H1 (cell line): ENCODE measurements around the gene AFAP1L1. TPM values are rescaled to one million over a fixed set of nuclear protein-coding genes. Genes with fewer than 3 reads are reported as not detected.

Source experiments
- CTCF ChIA-PET: fragments of 300-600 bp; sonication (Branson Sonifier 250); formaldehyde crosslinking; loops from one replicate; lab custom pipeline; 2021; ENCODE audit not compliant: partially characterized antibody; lab: Charles Lee
- POLR2A ChIA-PET: fragments of 300-600 bp; sonication (Branson Sonifier 250); formaldehyde crosslinking; loops from one replicate; lab custom pipeline; 2021; ENCODE audit warnings: inconsistent platforms; ENCODE audit not compliant: partially characterized antibody; lab: Charles Lee
- DNase-seq, 2 experiments: peaks; one replicate each; pipeline versions ENCODE4 v3.0.0 to v3.0.0-alpha.2; 2010 to 2022; ENCODE audit warnings: low spot score in 2 of 2, low read depth in 1 of 2, mixed read lengths in 1 of 2
- FAIRE-seq: peaks from 2 replicates; lab custom pipeline; 2011; peaks lifted over from hg19 to GRCh38; lab: Jason Lieb, UNC
- H2AFZ ChIP-seq: 2 replicates; pipeline ENCODE4 v1.8.1; 2012; ENCODE audit warnings: low read length, inconsistent platforms
- H2AK5ac ChIP-seq: 2 replicates; pipeline ENCODE4 v1.6.1; 2013; ENCODE audit warnings: low read depth, low read length
- H2BK120ac ChIP-seq: replicated peaks from 2 replicates; pipeline ENCODE3; 2013; ENCODE audit warnings: low read depth, low read length, inconsistent platforms
- H2BK12ac ChIP-seq: 2 replicates; pipeline ENCODE4 v1.6.1; 2013; ENCODE audit warnings: low read depth, low read length
- H2BK15ac ChIP-seq: 2 replicates; pipeline ENCODE4 v1.6.1; 2013; ENCODE audit warnings: low read length
- H2BK20ac ChIP-seq: 2 replicates; pipeline ENCODE4 v1.6.1; 2013; ENCODE audit warnings: low read length
- H2BK5ac ChIP-seq: 2 replicates; pipeline ENCODE4 v1.6.1; 2013; ENCODE audit warnings: low read depth, low read length
- H3K14ac ChIP-seq: 2 replicates; pipeline ENCODE4 v1.6.1; 2013; ENCODE audit warnings: inconsistent platforms; ENCODE audit not compliant: insufficient read length
- H3K18ac ChIP-seq: 2 replicates; pipeline ENCODE4 v1.6.1; 2013; ENCODE audit warnings: low read length; ENCODE audit errors: extremely low read depth
- H3K23ac ChIP-seq: 2 replicates; pipeline ENCODE4 v1.6.1; 2013; ENCODE audit warnings: inconsistent platforms; ENCODE audit not compliant: insufficient read length
- H3K23me2 ChIP-seq: 2 replicates; pipeline ENCODE4 v1.6.1; 2013; ENCODE audit warnings: low read depth, low read length
- H3K27ac ChIP-seq: 2 replicates; pipeline ENCODE4 v1.6.1; 2011; ENCODE audit warnings: low read depth, low read length, inconsistent platforms
- H3K27me3 ChIP-seq, 4 experiments: replicated peaks in 1 of 4; 1 replicate in 1 of 4; 2 replicates in 3 of 4; pipeline versions ENCODE4 v1.6.1 to v1.8.1; 2011 to 2013; ENCODE audit warnings: low read length in 3 of 4, mild to moderate bottlenecking in 3 of 4, inconsistent platforms in 2 of 4, mixed read lengths in 2 of 4, moderate library complexity in 1 of 4; ENCODE audit not compliant: control insufficient read depth in 3 of 4, insufficient read depth in 3 of 4; ENCODE audit errors: extremely low read depth in 1 of 4
- H3K36me3 ChIP-seq, 4 experiments: 2 replicates each; pipeline versions ENCODE4 v1.6.1 to v1.8.1; 2011 to 2013; ENCODE audit warnings: mild to moderate bottlenecking in 4 of 4, low read length in 3 of 4, moderate library complexity in 2 of 4, control low read depth in 1 of 4, inconsistent platforms in 1 of 4; ENCODE audit not compliant: insufficient read depth in 4 of 4, control insufficient read depth in 2 of 4
- H3K4ac ChIP-seq: replicated peaks from 2 replicates; pipeline ENCODE3; 2013; ENCODE audit warnings: low read length, low read depth, mixed read lengths, inconsistent platforms; ENCODE audit not compliant: insufficient read length
- H3K4me1 ChIP-seq, 4 experiments: replicated peaks in 1 of 4; 1 replicate in 1 of 4; 2 replicates in 3 of 4; pipeline versions ENCODE4 v1.6.1 to v1.8.1; 2011 to 2013; ENCODE audit warnings: low read length in 3 of 4, inconsistent platforms in 2 of 4, mixed read lengths in 1 of 4; ENCODE audit not compliant: insufficient read depth in 4 of 4, control insufficient read depth in 3 of 4
- H3K4me2 ChIP-seq, 2 experiments: 2 replicates each; pipeline versions ENCODE4 v1.6.1 to v1.8.1; 2011 to 2013; ENCODE audit warnings: low read depth in 2 of 2, low read length in 2 of 2, control low read depth in 1 of 2, inconsistent platforms in 1 of 2, mild to moderate bottlenecking in 1 of 2; ENCODE audit not compliant: insufficient read depth in 1 of 2
- H3K4me3 ChIP-seq, 4 experiments: fragments of 200-600, 300-600 bp in 1 of 4; sonication (generic), shearing (Covaris generic), sonication (Bioruptor Twin) in 1 of 4; 2 replicates each; pipeline versions ENCODE4 v1.5.1 to v1.8.1; 2011 to 2016; ENCODE audit warnings: low read length in 4 of 4, low read depth in 3 of 4, control low read depth in 2 of 4, inconsistent platforms in 2 of 4, mild to moderate bottlenecking in 2 of 4, mixed read lengths in 1 of 4, moderate library complexity in 1 of 4; ENCODE audit not compliant: insufficient read depth in 2 of 4; ENCODE audit errors: extremely low read depth in 1 of 4
- H3K56ac ChIP-seq: replicated peaks from 2 replicates; pipeline ENCODE3; 2013; ENCODE audit warnings: low read depth, mild to moderate bottlenecking, mixed read lengths, low read length, inconsistent platforms; ENCODE audit not compliant: insufficient read length
- H3K79me1 ChIP-seq: 2 replicates; pipeline ENCODE4 v1.6.1; 2013; ENCODE audit warnings: low read depth, low read length, control low read depth
- H3K79me2 ChIP-seq, 2 experiments: 2 replicates each; pipeline versions ENCODE4 v1.6.1 to v1.8.1; 2012 to 2013; ENCODE audit warnings: low read length in 2 of 2, mild to moderate bottlenecking in 2 of 2, inconsistent platforms in 1 of 2; ENCODE audit not compliant: insufficient read depth in 2 of 2, control insufficient read depth in 1 of 2
- H3K9ac ChIP-seq, 4 experiments: replicated peaks in 1 of 4; 1 replicate in 1 of 4; 2 replicates in 3 of 4; pipeline versions ENCODE4 v1.6.1 to v1.8.1; 2011 to 2013; ENCODE audit warnings: low read depth in 3 of 4, low read length in 3 of 4, control low read depth in 2 of 4, mild to moderate bottlenecking in 2 of 4, moderate library complexity in 2 of 4, inconsistent platforms in 1 of 4; ENCODE audit errors: extremely low read depth in 1 of 4
- H3K9me3 ChIP-seq, 2 experiments: 2 replicates each; pipeline versions ENCODE4 v1.6.1 to v1.8.1; 2012 to 2013; ENCODE audit warnings: mild to moderate bottlenecking in 2 of 2, moderate library complexity in 2 of 2, control low read depth in 1 of 2, inconsistent platforms in 1 of 2, low read depth in 1 of 2, low read length in 1 of 2, mixed read lengths in 1 of 2; ENCODE audit not compliant: insufficient read depth in 2 of 2
- H4K20me1 ChIP-seq, 2 experiments: replicated peaks in 1 of 2; 2 replicates each; pipeline versions ENCODE3 to v1.8.1; 2011 to 2013; ENCODE audit warnings: inconsistent platforms in 2 of 2, low read length in 2 of 2, mild to moderate bottlenecking in 1 of 2; ENCODE audit not compliant: insufficient read depth in 2 of 2, control insufficient read depth in 1 of 2
- H4K5ac ChIP-seq: 2 replicates; pipeline ENCODE4 v1.6.1; 2013; ENCODE audit warnings: low read length, low read depth, mixed read lengths, inconsistent platforms; ENCODE audit not compliant: insufficient read length
- H4K8ac ChIP-seq: 2 replicates; pipeline ENCODE4 v1.8.0; 2013; ENCODE audit warnings: mild to moderate bottlenecking, moderate library complexity, low read length, inconsistent platforms; ENCODE audit not compliant: insufficient read depth; ENCODE audit errors: extremely low read depth
- H4K91ac ChIP-seq: replicated peaks from 2 replicates; pipeline ENCODE3; 2013; ENCODE audit warnings: low read length, mixed read lengths, inconsistent platforms; ENCODE audit not compliant: insufficient read length
- CBX5 ChIP-seq: fragments of 300-800, 300-1000 bp; sonication (generic); IDR thresholded peaks from 2 replicates; pipeline ENCODE4 v1.7.1; 2016; ENCODE audit warnings: antibody characterized with exemption, low read length, low read depth
- SRF ChIP-seq: IDR thresholded peaks from 2 replicates; pipeline ENCODE4 v1.6.1; 2011; ENCODE audit warnings: mild to moderate bottlenecking, low read depth, low read length, moderate library complexity
- WGBS, 2 experiments: shearing (Covaris generic) in 1 of 2; methylation state at CpG; one replicate each; pipeline versions ENCODE4 v1.1.6 to v1.1.7; 2013 to 2015; ENCODE audit warnings: low lambda C conversion rate in 2 of 2, mixed read lengths in 2 of 2, inconsistent platforms in 1 of 2, low coverage in 1 of 2, missing lambda C conversion rate in 1 of 2; ENCODE audit not compliant: insufficient replicate concordance in 2 of 2, insufficient coverage in 1 of 2, insufficient read length in 1 of 2; ENCODE audit errors: extremely low coverage in 1 of 2, missing lambda C conversion rate in 1 of 2; 5-methylcytosine and 5-hydroxymethylcytosine counted together
- polyA plus RNA-seq, 7 experiments: library from polyadenylated mRNA; depleted of rRNA in 3 of 7; stranded (reverse) in 5 of 7; unstranded in 2 of 7; fragments of >200 nt in 5 of 7; fragments of 200-250 nt in 2 of 7; gene quantifications; 1 replicate in 5 of 7; 2 replicates in 1 of 7; 4 replicates in 1 of 7; pipeline versions ENCODE4 v1.2.1 to v1.2.3, GENCODE V29; 2011 to 2013; ENCODE audit warnings: missing spikeins in 2 of 7, mixed read lengths in 2 of 7
- total RNA-seq: library from RNA; stranded (reverse); fragmentation: NEBNext Ultra II Directional; extraction: Animal tissue kit (Norgen Biotek cat#: 25700); gene quantifications from 2 replicates; pipeline ENCODE4 v1.2.1, GENCODE V29; 2021

The AFAP1L1 gene
- total and polyA plus RNA-seq, 2 of the 8 experiments (the other 6 are each of a cell fraction or from before 2014, with no cell fraction given): 0.79 to 4.7 TPM

GRCh38 chr5:149309354-149309753 lies 37.7 kb downstream of the AFAP1L1 start:
- no peak overlapping the region for H3K14ac ChIP-seq
- H3K9me3 ChIP-seq: no peaks in the 10 kb centered on the region
- no peak overlapping the region for H3K27ac ChIP-seq
- no peaks in the 10 kb centered on the region for H4K20me1 ChIP-seq
- H3K56ac ChIP-seq: no peak overlapping the region
- H4K91ac ChIP-seq: no peak overlapping the region
- WGBS, 2 experiments: 85% methylated on average over 6 of the region's 6 CpGs; no CpG with 5 or more reads in 1 of the 2 experiments
- no peak overlapping the region for H3K4me2 ChIP-seq
- peaks cover 0 to 3% (median 1%) of the 10 kb centered on the region in 4 experiments; a peak in 1 of 7 replicates for H3K4me1 ChIP-seq
- H2BK20ac ChIP-seq: no peak overlapping the region
- H2BK15ac ChIP-seq: no peak overlapping the region
- 0 out of 2 replicates have a peak overlapping the region, but pooled peaks have one; percentile 4 for H2AFZ ChIP-seq
- H3K23me2 ChIP-seq: no peaks in the 10 kb centered on the region
- H3K9ac ChIP-seq: no peak overlapping the region
- no peaks in the 10 kb centered on the region for H3K27me3 ChIP-seq
- CTCF ChIA-PET: interaction anchor here (0.6 to 5.7 kb wide), 10 partner anchors 11 to 358 kb away, joined by 3 to 24 read pairs (median 6); no protein-coding TSS in a partner anchor
- H3K79me2 ChIP-seq: no peaks in the 10 kb centered on the region
- no peak overlapping the region for H2BK5ac ChIP-seq
- no peak overlapping the region for H2AK5ac ChIP-seq
- no peaks in the 10 kb centered on the region for H3K36me3 ChIP-seq
- no peak overlapping the region for H3K18ac ChIP-seq
- DNase-seq: no peak
- no peak overlapping the region for H2BK12ac ChIP-seq
- H3K4ac ChIP-seq: no peak overlapping the region
- no peak for FAIRE-seq
- H3K23ac ChIP-seq: no peak overlapping the region
- H3K79me1 ChIP-seq: no peaks in the 10 kb centered on the region
- no peak overlapping the region for H4K5ac ChIP-seq
- no peak overlapping the region for H2BK120ac ChIP-seq
- POLR2A ChIA-PET: no interaction called here
- no peak overlapping the region for H4K8ac ChIP-seq
- H3K4me3 ChIP-seq: no peak overlapping the region
- TF ChIP-seq SRF: no peak
- no peak for TF ChIP-seq CBX5
